Measurements from ENCODE around the gene INTS15.
"Not testable (repeated sequence)": the region's sequence is repeated elsewhere in the genome, so short reads cannot be mapped to it uniquely, and the experiment has no call there.

INTS15 gene

GRCh38 chr7:6577369-6578113 is 12.3 kb upstream of the INTS15 start, which contains the start of gene ZDHHC4:
Gene ZDHHC4 (plus strand): TSS chr7:6577454. CDS start chr7:6580562, 3,108 bp downstream.
- peak; percentile 89 for DNase-seq (ENCODE audit: low read depth)

GRCh38 chr7:6578114-6579084 is 11.4 kb upstream of the INTS15 start:
- peak; percentile 41 for DNase-seq (ENCODE audit: low read depth)

- DNase-seq (ENCODE audit: low read depth), result peak; percentile 31
These were observed 10.4 kb upstream of the INTS15 start for GRCh38 chr7:6579446-6579845.

GRCh38 chr7:6585746-6586432 is 3.9 kb upstream of the INTS15 start:
- not testable (repeated sequence) for DNase-seq (ENCODE audit: low read depth)

- DNase-seq (ENCODE audit: low read depth), result no peak
These were observed 1.3 kb upstream of the INTS15 start for GRCh38 chr7:6588566-6588965.

- no peak for DNase-seq (ENCODE audit: low read depth)
These were observed 531 bp upstream of the INTS15 start for GRCh38 chr7:6589151-6589828.

GRCh38 chr7:6590645-6591110 is 857 bp downstream of the INTS15 start:
- peak; percentile 31 for DNase-seq (ENCODE audit: low read depth)

GRCh38 chr7:6600093-6600492 is 10.3 kb downstream of the INTS15 start:
- no peak for DNase-seq (ENCODE audit: low read depth)

- DNase-seq (ENCODE audit: low read depth), result no peak
These were observed 14.6 kb downstream of the INTS15 start for GRCh38 chr7:6604458-6604857.

- DNase-seq (ENCODE audit: low read depth), result no peak
These were observed 17.2 kb downstream of the INTS15 start for GRCh38 chr7:6606866-6607583.

- no peak for DNase-seq (ENCODE audit: low read depth)
These were observed 17.8 kb downstream of the INTS15 start for GRCh38 chr7:6607651-6608051.

- no peak for DNase-seq (ENCODE audit: low read depth)
These were observed 18.3 kb downstream of the INTS15 start for GRCh38 chr7:6608081-6608480.

- DNase-seq (ENCODE audit: low read depth), result no peak
These were observed 19.0 kb downstream of the INTS15 start for GRCh38 chr7:6608794-6609193.

GRCh38 chr7:6612819-6613218 is 23.0 kb downstream of the INTS15 start:
- DNase-seq (ENCODE audit: low read depth), result no peak

- no peak for DNase-seq (ENCODE audit: low read depth)
These were observed 23.9 kb downstream of the INTS15 start for GRCh38 chr7:6613706-6614105.

GRCh38 chr7:6614953-6615722 is 25.3 kb downstream of the INTS15 start, which contains the start of gene ZNF853:
Gene ZNF853 (plus strand): TSS chr7:6615610. CDS start chr7:6616175, 565 bp downstream.
- no peak for DNase-seq (ENCODE audit: low read depth)

- DNase-seq (ENCODE audit: low read depth), result no peak
These were observed 26.1 kb downstream of the INTS15 start for GRCh38 chr7:6615723-6616555.

- no peak for DNase-seq (ENCODE audit: low read depth)
These were observed 27.2 kb downstream of the INTS15 start for GRCh38 chr7:6616854-6617643.

Measured in iris pigment epithelial cell (primary cell).